Cardiac fibroblast (primary cell): ENCODE data around the gene ETV3L.
A peak's percentile ranks its signal among the peaks of the same experiment; 100 is the strongest.

Source experiments
- DNase-seq, 2 donors: peaks; one replicate each; pipeline versions ENCODE4 v3.0.0 to v3.0.0-alpha.2; 2010; ENCODE audit warnings: low read depth in 2 of 2
- H3K4me3 ChIP-seq, 2 donors: replicated peaks in 1 of 2; 1 replicate in 1 of 2; 2 replicates in 1 of 2; pipeline ENCODE4 v1.5.1; 2011; ENCODE audit warnings: low read depth in 2 of 2, low read length in 2 of 2, mild to moderate bottlenecking in 2 of 2, moderate library complexity in 1 of 2
- TF ChIP-seq, protein P1 (sequence below): IDR thresholded peaks from one replicate; pipeline ENCODE4 v1.5.1; 2011; ENCODE audit warnings: low read depth, mild to moderate bottlenecking, low read length, inconsistent platforms

The ETV3L gene

DNA sequence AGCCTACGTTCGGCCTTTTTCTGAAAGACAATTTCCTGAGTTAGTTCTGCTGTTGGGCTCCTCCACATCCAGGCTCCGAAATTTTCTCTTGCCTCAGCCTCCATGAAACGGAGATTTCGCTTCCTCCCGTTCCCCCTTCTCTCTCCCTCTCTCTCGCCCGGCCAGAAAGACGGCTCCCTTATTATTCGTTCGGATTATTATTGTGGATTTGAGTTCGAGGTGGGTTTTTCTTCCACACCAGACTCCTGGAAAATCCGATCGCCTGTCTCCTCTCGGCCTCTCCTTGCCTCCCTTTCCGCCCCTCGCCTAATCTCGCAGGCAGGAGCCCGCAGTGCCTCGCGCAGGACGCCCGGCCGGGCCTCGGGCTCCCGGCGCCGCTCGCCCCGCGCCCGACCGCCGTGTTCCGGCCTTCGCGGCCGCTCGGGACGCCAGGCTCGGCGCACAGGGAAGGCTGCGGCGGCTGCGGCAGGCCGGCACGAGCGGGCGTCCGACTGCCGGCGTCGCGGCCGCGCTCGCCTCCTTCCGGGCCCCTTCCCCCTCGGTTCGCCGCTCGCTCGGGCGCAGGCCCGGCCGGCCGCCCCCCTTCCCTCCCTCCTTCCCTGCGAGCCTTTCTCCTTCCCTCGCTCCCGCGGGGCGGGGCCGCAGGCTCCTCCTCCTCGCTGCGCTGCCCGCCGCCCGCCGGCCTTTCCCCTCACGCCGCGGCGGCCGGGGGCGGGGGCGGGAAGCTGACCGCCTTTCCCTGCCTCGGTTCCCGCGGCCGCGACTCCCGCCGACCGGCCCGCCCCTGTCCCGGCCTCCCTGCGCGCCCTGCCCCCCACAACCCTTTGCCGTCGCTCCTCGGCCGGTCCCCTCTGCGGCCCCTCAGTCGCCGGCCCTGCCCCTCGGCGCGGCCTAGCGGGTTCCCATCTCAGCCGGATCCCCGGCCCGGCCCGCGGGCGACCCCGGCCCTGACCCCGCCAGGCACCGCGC lies 54.1 kb downstream of the ETV3L start, which contains the start of gene ARHGEF11:
TSS of gene ARHGEF11 (minus strand) at position 493 of the 969 bp plus-strand sequence. CDS start 1,412 bp downstream, outside the sequence.
- peak within 1 kb of the TSS; percentile 68 to 72 for H3K4me3 ChIP-seq
- TF ChIP-seq, protein P1, sequence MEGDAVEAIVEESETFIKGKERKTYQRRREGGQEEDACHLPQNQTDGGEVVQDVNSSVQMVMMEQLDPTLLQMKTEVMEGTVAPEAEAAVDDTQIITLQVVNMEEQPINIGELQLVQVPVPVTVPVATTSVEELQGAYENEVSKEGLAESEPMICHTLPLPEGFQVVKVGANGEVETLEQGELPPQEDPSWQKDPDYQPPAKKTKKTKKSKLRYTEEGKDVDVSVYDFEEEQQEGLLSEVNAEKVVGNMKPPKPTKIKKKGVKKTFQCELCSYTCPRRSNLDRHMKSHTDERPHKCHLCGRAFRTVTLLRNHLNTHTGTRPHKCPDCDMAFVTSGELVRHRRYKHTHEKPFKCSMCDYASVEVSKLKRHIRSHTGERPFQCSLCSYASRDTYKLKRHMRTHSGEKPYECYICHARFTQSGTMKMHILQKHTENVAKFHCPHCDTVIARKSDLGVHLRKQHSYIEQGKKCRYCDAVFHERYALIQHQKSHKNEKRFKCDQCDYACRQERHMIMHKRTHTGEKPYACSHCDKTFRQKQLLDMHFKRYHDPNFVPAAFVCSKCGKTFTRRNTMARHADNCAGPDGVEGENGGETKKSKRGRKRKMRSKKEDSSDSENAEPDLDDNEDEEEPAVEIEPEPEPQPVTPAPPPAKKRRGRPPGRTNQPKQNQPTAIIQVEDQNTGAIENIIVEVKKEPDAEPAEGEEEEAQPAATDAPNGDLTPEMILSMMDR: no peak
- DNase-seq: peak; percentile 85 to 93

DNA sequence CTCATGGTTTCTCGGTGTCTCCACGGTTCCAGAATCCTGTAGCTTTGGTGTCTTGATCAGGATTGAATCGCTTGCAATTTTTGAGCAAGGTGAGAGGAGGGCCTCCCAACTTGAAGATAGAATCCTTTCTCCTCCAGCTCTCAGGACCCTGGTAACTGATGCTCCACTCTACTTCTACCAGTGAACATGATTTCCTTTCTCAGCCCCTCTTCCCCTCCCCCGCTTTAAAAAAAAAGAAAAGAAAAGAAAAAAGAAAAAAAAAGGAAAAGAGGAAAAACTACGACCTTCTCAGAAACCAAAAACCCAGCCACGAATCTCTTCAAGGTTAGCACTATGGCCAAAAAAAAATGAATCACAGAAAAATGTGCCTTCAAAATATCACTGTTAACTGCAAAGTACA lies 55.3 kb downstream of the ETV3L start:
- TF ChIP-seq, protein P1: no peak
- no peak for DNase-seq
- peak overlapping the region; percentile 68 to 72 for H3K4me3 ChIP-seq

DNA sequence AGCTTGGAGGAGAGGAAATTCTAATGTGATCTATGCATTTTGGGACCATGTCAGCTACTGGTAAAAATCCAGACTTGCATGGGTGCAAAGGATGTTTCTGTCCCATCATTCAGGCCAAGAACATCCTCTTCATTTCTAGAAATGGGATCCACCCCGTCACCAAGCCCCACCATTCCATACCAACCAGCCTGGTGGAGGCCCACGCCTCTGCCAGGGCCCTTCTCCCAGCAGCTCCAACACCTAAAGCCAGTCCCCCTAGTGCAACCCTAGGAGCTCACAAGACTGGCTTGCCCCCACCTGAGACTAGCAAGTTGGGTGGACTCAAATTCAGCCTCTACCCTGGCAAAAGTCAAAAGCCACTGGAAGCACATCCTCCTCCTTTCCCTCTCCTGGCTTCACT lies 55.9 kb downstream of the ETV3L start:
- DNase-seq: no peak
- H3K4me3 ChIP-seq: peak overlapping the region; percentile 68 to 72
- TF ChIP-seq, protein P1: no peak

DNA sequence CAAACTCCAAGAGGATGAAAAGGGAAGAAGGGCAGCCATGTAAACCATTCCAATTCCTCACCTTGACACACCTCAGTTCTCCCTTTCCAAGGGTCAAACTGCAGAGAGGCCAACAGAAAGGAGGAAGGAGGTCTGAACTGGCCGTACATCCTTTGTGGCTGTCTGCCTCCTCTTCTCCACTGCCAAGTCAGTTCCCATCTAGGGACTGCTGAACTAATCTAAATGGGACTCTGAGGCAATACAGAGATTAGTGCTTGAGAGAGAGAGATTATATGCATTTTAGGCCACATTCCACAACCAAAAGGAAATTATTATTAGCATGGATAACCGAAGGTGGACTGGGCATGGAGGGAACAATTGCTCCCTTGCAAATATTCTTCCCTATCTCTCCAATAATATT lies 56.8 kb downstream of the ETV3L start:
- TF ChIP-seq, protein P1: no peak
- DNase-seq: peak in 1 of 2 donors; percentile 48
- H3K4me3 ChIP-seq: peak overlapping the region; percentile 68 to 72
